Muscle layer of duodenum (tissue), 2 donors: ENCODE results near the gene FNBP1L.
"Not testable (repeated sequence)": the region's sequence is repeated elsewhere in the genome, so short reads cannot be mapped to it uniquely, and the experiment has no call there.

ENCODE experiments used
- H3K27ac ChIP-seq: one replicate; pipeline ENCODE4 v1.7.0; 2013; ENCODE audit warnings: mild to moderate bottlenecking, low read length
- H3K27me3 ChIP-seq: one replicate; pipeline ENCODE4 v1.7.0; 2013; ENCODE audit warnings: low read depth, mild to moderate bottlenecking, control low read depth, low read length
- H3K36me3 ChIP-seq, 2 donors: one replicate each; pipeline ENCODE4 v1.7.0; 2013; ENCODE audit warnings: low read length in 2 of 2, control low read depth in 1 of 2, mild to moderate bottlenecking in 1 of 2; ENCODE audit not compliant: insufficient read depth in 2 of 2, control insufficient read depth in 1 of 2
- H3K4me1 ChIP-seq, 2 donors: one replicate each; pipeline ENCODE4 v1.7.0; 2013; ENCODE audit warnings: low read length in 2 of 2, mild to moderate bottlenecking in 2 of 2, control low read depth in 1 of 2, moderate library complexity in 1 of 2; ENCODE audit not compliant: insufficient read depth in 2 of 2, control insufficient read depth in 1 of 2
- H3K4me3 ChIP-seq, 2 donors: one replicate each; pipeline ENCODE4 v1.7.0; 2013; ENCODE audit warnings: low read length in 2 of 2, low read depth in 1 of 2, mild to moderate bottlenecking in 1 of 2
- H3K9me3 ChIP-seq, 2 donors: one replicate each; pipeline ENCODE4 v1.7.0; 2013; ENCODE audit warnings: low read length in 2 of 2, control low read depth in 1 of 2, mild to moderate bottlenecking in 1 of 2; ENCODE audit not compliant: control insufficient read depth in 1 of 2
- donor health status: healthy.

FNBP1L gene

GRCh38 chr1:93537396-93537795 lies 89.5 kb downstream of the FNBP1L start:
- H3K27me3 ChIP-seq, result no peaks in the 10 kb centered on the region
- no peaks in the 10 kb centered on the region for H3K9me3 ChIP-seq
- H3K36me3 ChIP-seq, result peaks cover 0 to 5% of the 10 kb centered on the region in 2 donors
- H3K27ac ChIP-seq, result no peak overlapping the region
- no peak overlapping the region for H3K4me3 ChIP-seq
- H3K4me1 ChIP-seq, result no peaks in the 10 kb centered on the region

DNA sequence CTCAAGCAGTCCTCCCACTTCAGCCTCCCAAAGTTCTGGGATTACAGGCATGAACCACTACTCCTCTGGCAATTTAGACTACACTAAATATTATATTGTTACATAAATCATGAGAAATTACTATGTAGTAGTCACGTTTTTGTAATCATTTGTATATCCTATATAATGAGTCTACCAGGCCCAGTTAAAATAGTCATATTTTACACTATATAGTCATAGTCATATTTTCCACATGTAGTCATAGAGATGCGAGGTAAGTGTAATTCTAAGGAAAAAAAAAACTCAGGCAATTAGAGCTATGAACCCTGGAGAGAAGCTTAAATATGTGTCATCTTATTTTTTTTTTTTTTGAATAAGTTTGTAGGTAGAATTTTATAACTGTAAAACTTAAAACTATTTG lies 90.0 kb downstream of the FNBP1L start:
- Histone ChIP-seq H3K27ac (no peak overlapping the region), H3K36me3 (peaks cover 0 to 5% of the 10 kb centered on the region in 2 donors), H3K27me3 (no peaks in the 10 kb centered on the region), H3K9me3 (no peaks in the 10 kb centered on the region), H3K4me1 (no peaks in the 10 kb centered on the region), H3K4me3 (no peak overlapping the region)

DNA sequence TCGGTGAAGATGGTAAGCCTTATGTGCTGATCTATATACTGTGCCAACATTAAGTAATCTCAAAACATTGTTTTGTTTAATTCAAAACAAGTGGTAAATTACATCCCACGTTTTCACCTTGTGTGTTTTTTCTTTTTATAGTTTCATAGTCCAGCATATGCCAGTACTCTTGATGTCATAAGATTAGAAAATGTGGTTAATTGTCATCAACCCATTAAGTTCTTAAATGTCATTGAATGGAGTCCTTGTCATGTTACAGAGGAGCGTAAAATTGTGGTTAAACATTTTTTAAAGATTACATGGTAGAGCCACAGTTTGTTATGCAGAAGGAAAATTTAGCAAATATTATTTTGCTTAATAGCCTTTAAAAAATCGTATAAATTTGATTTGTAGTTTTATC lies 93.1 kb downstream of the FNBP1L start:
- H3K9me3 ChIP-seq, result no peaks in the 10 kb centered on the region
- no peak overlapping the region for H3K4me3 ChIP-seq
- no peaks in the 10 kb centered on the region for H3K27me3 ChIP-seq
- H3K36me3 ChIP-seq, result no peaks in the 10 kb centered on the region
- H3K27ac ChIP-seq, result no peak overlapping the region
- H3K4me1 ChIP-seq, result no peaks in the 10 kb centered on the region

DNA sequence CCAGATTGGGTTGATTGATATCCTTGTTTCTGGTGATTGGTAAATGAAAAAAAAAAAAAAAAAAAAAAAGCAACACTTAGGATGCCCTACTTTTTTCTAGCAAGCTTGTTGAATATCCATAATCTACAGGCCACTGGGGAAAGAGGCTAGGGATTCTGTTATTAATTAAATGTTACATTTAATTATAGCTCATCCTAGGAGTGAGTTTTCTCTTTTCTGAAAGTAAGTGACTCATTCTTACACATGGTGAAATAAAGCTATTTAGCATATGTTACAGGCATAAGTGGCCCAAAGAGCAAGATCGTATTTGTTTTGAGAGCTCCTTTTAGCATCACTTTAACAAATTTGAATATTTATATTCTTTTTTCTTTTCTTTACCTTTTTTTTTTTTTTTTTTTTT lies 94.5 kb downstream of the FNBP1L start:
- Histone ChIP-seq H3K4me3 (no peak overlapping the region), H3K36me3 (peaks cover 2 to 3% of the 10 kb centered on the region in 2 donors), H3K9me3 (no peaks in the 10 kb centered on the region), H3K27ac (no peak overlapping the region), H3K27me3 (no peaks in the 10 kb centered on the region), H3K4me1 (no peaks in the 10 kb centered on the region)

GRCh38 chr1:93546162-93546863 lies 98.4 kb downstream of the FNBP1L start:
- Histone ChIP-seq H3K9me3 (no peaks in the 10 kb centered on the region), H3K4me3 (no peak overlapping the region), H3K27ac (no peak overlapping the region), H3K27me3 (no peaks in the 10 kb centered on the region), H3K36me3 (peaks cover 3 to 20% of the 10 kb centered on the region in 2 donors), H3K4me1 (no peaks in the 10 kb centered on the region)

DNA sequence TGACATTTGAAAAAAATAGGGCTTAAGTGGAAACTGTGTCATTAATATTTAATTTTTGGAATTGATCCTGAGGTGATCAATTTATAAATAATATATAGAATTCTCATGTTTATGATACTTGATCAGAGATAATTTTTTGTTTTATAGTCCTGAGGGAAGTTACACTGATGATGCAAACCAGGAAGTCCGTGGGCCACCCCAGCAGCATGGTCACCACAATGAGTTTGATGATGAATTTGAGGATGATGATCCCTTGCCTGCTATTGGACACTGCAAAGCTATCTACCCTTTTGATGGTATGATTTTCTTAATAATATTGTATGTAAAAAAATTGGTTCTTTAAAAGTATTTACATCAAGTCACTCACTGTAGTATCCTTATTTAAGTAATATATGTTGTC lies 101.2 kb downstream of the FNBP1L start:
- Histone ChIP-seq H3K4me1 (peaks cover 0 to 13% of the 10 kb centered on the region in 2 donors), H3K27me3 (no peaks in the 10 kb centered on the region), H3K27ac (no peak overlapping the region), H3K9me3 (no peaks in the 10 kb centered on the region), H3K36me3 (peaks cover 3 to 20% of the 10 kb centered on the region in 2 donors), H3K4me3 (no peak overlapping the region)

DNA sequence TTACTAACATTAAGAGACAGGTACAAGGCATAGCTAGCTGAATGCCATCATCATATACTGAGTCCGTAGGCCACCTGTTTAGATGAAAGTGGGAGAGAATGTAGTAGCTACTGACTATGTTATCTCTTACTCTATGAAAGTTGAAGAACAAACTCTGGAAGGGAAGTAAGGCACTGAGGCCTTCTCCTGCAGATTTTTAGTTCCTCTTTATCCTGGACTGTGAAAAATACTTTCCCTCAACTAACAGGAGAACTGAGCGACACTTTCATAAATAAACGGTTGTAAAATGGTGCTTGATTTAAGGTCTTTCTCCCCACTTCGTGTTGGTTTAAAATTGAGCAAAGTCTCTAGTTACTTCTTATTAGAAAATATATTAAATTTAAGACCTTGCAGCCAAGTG lies 101.9 kb downstream of the FNBP1L start:
- Histone ChIP-seq H3K4me1 (peaks cover 6 to 13% of the 10 kb centered on the region in 2 donors), H3K4me3 (no peak overlapping the region), H3K36me3 (peaks cover 3 to 20% of the 10 kb centered on the region in 2 donors), H3K27ac (no peak overlapping the region), H3K9me3 (no peaks in the 10 kb centered on the region), H3K27me3 (no peaks in the 10 kb centered on the region)

GRCh38 chr1:93552741-93553455 lies 105.0 kb downstream of the FNBP1L start:
- H3K36me3 ChIP-seq, result peaks cover 0 to 13% of the 10 kb centered on the region in 2 donors
- H3K4me3 ChIP-seq, result no peak overlapping the region
- peaks cover 9 to 13% of the 10 kb centered on the region in 2 donors for H3K4me1 ChIP-seq
- H3K27me3 ChIP-seq, result no peaks in the 10 kb centered on the region
- H3K27ac ChIP-seq, result no peak overlapping the region
- H3K9me3 ChIP-seq, result no peaks in the 10 kb centered on the region

GRCh38 chr1:93553886-93554490 lies 106.1 kb downstream of the FNBP1L start:
- not testable (repeated sequence) for H3K27ac ChIP-seq, H3K27me3 ChIP-seq, H3K9me3 ChIP-seq

GRCh38 chr1:93554883-93555872 lies 107.3 kb downstream of the FNBP1L start:
- H3K36me3 ChIP-seq, result peaks cover 4 to 15% of the 10 kb centered on the region in 2 donors
- no peak overlapping the region for H3K4me3 ChIP-seq
- peaks cover 9 to 13% of the 10 kb centered on the region in 2 donors for H3K4me1 ChIP-seq
- no peaks in the 10 kb centered on the region for H3K27me3 ChIP-seq
- H3K27ac ChIP-seq, result no peak overlapping the region
- H3K9me3 ChIP-seq, result no peaks in the 10 kb centered on the region

More at GRCh38 chr1:93553886-93554490, 106.1 kb downstream of the FNBP1L start:
- Histone ChIP-seq H3K4me1 (peaks cover 9 to 13% of the 10 kb centered on the region in 2 donors), H3K36me3 (peaks cover 0 to 12% of the 10 kb centered on the region in 2 donors)
- not testable (repeated sequence) for H3K4me3 ChIP-seq
